ENCODE data around the gene PBRM1. TPM values are rescaled to one million over a fixed set of nuclear protein-coding genes. Genes with fewer than 3 reads are reported as not detected.
"Not testable (repeated sequence)": the region's sequence is repeated elsewhere in the genome, so short reads cannot be mapped to it uniquely, and the experiment has no call there.

PBRM1 gene
- 100 to 1,000 TPM in 3 of 4 donors, 10 to 100 TPM in 1; 89.4 to 118 (median 114) TPM for total RNA-seq

DNA sequence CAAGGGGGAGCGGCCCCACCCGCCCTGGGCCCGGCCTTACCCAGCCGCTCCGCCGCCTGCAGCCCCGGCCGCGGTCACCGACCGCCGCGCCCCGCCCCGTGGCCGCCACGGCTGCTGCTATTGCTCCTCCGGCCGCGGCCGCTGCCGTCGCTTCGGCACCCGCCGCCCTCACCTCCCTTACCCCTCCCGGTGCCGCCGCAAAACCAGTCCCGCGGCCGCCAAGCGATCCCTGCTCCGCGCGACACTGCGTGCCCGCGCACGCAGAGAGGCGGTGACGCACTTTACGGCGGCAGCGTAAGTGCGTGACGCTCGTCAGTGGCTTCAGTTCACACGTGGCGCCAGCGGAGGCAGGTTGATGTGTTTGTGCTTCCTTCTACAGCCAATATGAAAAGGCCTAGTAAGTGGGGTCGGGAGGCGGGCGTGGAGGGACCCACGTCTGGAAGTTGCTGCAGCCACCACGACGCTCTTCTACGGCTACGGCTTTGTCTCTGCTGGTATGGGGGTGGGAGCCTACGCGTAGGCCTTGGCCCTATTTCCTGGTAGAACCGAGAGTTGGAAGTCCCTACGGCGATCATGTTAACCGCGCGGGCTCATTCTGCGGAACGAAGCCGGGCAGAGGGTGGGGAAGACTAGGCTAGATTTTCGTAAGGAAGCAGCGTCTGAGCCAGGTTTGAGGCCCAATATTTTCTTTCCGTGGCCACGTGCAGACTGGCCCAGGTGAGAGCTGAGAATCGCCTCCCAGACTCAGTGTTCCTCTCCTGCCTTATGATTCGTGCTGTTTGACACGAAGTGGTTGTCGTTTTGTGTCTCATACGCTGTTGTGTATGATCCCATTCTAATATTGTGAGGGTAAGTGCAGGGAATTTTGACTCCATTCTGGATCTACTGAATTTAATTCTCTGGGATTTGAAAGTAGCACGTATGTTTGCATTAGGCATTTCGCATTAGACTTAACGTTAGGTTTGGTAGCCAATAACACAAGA lies at the start of gene PBRM1, which contains the start of gene GNL3:
TSS of gene PBRM1 (minus strand) at position 205 of the 983 bp plus-strand sequence.
TSS of gene GNL3 (plus strand) at position 324 of the 983 bp plus-strand sequence. CDS start at position 385, 61 bp downstream.
- ATAC-seq (ENCODE audit: low FRiP score), result peak; percentile 92
- TF ChIP-seq, protein P1, sequence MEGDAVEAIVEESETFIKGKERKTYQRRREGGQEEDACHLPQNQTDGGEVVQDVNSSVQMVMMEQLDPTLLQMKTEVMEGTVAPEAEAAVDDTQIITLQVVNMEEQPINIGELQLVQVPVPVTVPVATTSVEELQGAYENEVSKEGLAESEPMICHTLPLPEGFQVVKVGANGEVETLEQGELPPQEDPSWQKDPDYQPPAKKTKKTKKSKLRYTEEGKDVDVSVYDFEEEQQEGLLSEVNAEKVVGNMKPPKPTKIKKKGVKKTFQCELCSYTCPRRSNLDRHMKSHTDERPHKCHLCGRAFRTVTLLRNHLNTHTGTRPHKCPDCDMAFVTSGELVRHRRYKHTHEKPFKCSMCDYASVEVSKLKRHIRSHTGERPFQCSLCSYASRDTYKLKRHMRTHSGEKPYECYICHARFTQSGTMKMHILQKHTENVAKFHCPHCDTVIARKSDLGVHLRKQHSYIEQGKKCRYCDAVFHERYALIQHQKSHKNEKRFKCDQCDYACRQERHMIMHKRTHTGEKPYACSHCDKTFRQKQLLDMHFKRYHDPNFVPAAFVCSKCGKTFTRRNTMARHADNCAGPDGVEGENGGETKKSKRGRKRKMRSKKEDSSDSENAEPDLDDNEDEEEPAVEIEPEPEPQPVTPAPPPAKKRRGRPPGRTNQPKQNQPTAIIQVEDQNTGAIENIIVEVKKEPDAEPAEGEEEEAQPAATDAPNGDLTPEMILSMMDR (IDR thresholded peaks at IDR 0.05), result no peak
- DNase-seq (ENCODE audit: low spot score), result peak; percentile 72

DNA sequence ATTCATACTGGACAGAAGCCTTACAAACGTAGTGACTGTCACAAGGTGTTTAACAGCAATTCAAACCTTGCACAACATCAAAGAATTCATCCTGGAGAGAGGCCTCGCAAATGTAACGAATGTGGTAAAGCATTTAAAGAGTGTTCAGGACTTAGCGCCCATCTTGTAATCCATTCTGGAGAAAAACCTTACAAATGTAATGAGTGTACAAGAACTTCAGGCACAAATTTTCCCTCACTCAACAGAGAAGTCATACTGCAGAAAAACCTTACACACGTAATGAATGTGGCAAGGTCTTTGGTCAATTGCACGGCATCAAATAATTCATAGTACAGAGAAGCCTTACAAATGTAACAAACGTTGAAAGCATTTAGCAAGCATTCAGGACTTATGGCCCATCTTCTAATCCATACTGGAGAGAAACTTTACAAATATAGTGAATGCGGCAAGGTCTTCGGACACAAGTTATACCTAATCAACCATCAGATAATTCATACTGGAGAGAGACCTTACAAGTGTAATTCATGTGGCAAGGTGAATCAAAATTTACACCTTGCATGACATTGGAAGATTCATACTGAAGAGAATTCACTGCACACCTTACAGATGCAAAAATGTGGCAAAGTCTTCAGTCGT lies 47.7 kb upstream of the PBRM1 start:
- TF ChIP-seq, protein P1 (IDR thresholded peaks at IDR 0.05), result no peak
- ATAC-seq (ENCODE audit: low FRiP score) (no peak), DNase-seq (ENCODE audit: low spot score) (no peak)

DNA sequence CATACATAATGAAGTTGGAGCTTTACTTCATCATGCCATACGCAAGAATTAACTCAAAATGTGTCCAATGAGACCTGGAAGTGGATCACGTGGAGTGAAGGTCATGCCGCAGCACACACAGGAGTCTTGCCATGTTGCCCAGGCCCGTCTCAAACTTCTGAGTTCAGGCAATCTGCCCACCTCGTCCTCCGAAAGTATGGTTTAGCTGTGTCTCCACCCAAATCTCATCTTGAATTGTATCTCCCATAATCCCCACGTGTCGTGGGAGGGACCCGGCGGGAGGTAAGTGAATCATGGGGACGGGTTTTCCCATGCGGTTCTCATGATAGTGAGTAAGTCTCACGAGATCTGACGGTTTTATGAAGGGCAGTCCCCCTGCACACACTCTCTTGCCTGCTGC lies 45.9 kb upstream of the PBRM1 start:
- TF ChIP-seq, protein P1 (IDR thresholded peaks at IDR 0.05), result no peak
- DNase-seq (ENCODE audit: low spot score) (no peak), ATAC-seq (ENCODE audit: low FRiP score) (no peak)

DNA sequence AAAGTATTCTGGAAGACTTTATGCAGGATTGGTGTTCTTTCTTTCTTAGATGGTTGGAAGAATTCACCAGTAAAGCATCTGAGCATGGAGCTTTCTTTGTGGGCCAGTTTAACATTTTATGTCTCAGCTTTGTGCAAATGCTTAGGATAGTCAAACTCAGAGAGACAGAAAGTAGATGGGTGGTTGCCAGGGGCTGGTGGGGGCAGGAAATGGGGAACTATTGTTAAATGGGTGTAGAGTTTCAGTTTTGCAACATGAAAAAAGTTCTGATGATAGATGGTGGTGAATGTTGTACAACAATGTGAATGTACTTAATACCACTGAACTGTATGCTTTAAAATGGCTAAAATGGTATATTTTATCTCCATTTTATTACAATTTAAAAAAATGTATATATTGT lies 45.0 kb upstream of the PBRM1 start:
- TF ChIP-seq, protein P1 (IDR thresholded peaks at IDR 0.05), result no peak
- ATAC-seq (ENCODE audit: low FRiP score), result no peak
- no peak for DNase-seq (ENCODE audit: low spot score)

DNA sequence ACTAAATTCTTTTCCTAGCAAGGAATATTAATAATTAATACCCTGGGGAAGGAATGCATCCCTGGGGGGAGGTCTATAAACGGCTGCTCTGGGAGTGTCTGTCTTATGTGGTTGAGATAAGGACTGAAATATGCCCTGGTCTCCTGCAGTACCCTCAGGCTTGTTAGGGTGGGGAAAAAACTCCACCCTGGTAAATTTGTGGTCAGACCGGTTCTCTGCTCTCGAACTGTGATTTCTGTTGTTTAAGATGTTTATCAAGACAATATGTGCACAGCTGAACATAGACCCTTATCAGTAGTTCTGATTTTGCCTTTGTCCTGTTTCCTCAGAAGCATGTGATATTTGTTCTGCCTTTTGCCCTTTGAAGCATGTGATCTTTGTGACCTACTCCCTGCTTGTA lies 43.0 kb upstream of the PBRM1 start:
- not testable (repeated sequence) for ATAC-seq (ENCODE audit: low FRiP score); DNase-seq (ENCODE audit: low spot score)

DNA sequence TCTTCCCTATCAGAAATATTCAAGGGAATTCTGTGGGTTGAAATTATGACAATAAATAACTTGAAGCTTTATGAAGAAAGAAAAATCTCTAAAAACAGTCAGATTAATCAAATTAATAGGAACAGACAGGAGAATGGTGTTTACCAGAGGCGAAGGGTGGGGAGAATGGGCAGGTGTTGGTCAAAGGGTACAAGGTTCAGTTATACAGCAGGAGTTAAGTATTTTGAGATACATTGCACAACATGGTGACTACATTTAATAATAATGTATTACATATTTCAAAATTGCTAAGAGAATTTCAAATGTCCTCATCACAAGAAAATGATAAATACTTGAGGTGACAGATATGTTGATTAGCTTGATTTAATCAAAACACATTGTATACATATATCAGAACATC lies 38.8 kb upstream of the PBRM1 start:
- DNase-seq (ENCODE audit: low spot score) (no peak), ATAC-seq (ENCODE audit: low FRiP score) (no peak)
- TF ChIP-seq, protein P1 (IDR thresholded peaks at IDR 0.05), result no peak

DNA sequence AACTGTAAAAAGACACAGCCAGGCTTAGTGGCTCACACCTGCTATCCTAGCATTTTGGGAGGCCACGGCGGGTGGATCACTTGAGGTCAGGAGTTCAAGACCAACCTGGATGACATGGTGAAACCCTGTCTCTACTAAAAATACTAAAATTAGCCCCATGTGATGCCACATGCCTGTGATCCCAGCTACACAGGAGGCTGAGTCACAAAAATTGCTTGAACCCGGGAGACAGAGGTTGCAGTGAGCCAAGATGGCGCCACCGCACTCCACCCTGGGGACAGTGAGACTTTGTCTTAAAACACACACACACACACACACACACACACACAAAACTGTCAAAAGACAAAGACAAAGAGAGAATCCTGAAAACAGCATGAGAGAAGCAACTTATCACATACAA lies 38.2 kb upstream of the PBRM1 start:
- TF ChIP-seq, protein P1 (IDR thresholded peaks at IDR 0.05), result no peak
- no peak for DNase-seq (ENCODE audit: low spot score)
- ATAC-seq (ENCODE audit: low FRiP score), result no peak

Measured in omental fat pad (tissue), 4 donors.